ENCODE data around the gene SYT7. TPM values are rescaled to one million over a fixed set of nuclear protein-coding genes. Genes with fewer than 3 reads are reported as not detected.

SYT7 gene
- total RNA-seq, 4 donors from 2014 or later, result 1.6 to 2.9 (median 1.9) TPM

GRCh38 chr11:61514050-61514917, 66.6 kb downstream of the SYT7 start:
- intact Hi-C loops (cut with DNase I), result no loop called here
- Histone ChIP-seq H3K27me3 (peaks cover 0 to 88% (median 8%) of the 10 kb centered on the region in 4 donors), H3K4me3 (no peak overlapping the region), H3K9me3 (no peaks in the 10 kb centered on the region), H3K27ac (peak overlapping the region in 1 of 4 donors; percentile 6), H3K36me3 (no peaks in the 10 kb centered on the region), H3K4me1 (peaks cover 8 to 30% (median 16%) of the 10 kb centered on the region in 3 donors)
- WGBS, 2 donors, result 69 to 79% methylated on average over 4 to 5 of the region's 11 CpGs
- TF ChIP-seq POLR2A (IDR thresholded peaks at IDR 0.05) (no peak), CTCF (IDR thresholded peaks at IDR 0.05) (no peak)
- DNase-seq, result no peak

GRCh38 chr11:61513143-61513765, 67.6 kb downstream of the SYT7 start:
- no peak overlapping the region for H3K27ac ChIP-seq
- H3K4me1 ChIP-seq, result peaks cover 15 to 41% (median 25%) of the 10 kb centered on the region in 3 donors
- no peaks in the 10 kb centered on the region for H3K36me3 ChIP-seq
- WGBS, 2 donors, result 71 to 78% methylated on average over 5 to 8 of the region's 11 CpGs
- no peak for TF ChIP-seq POLR2A (IDR thresholded peaks at IDR 0.05)
- no peak for TF ChIP-seq CTCF (IDR thresholded peaks at IDR 0.05)
- peaks cover 0 to 91% (median 9%) of the 10 kb centered on the region in 4 donors for H3K27me3 ChIP-seq
- H3K4me3 ChIP-seq, result no peak overlapping the region
- intact Hi-C loops (cut with DNase I), result no loop called here
- DNase-seq, result no peak
- no peaks in the 10 kb centered on the region for H3K9me3 ChIP-seq

GRCh38 chr11:61512435-61512834, 68.4 kb downstream of the SYT7 start:
- 47 to 67% methylated on average over 3 of the region's 4 CpGs for WGBS, 2 donors
- no peak for TF ChIP-seq CTCF (IDR thresholded peaks at IDR 0.05)
- TF ChIP-seq POLR2A (IDR thresholded peaks at IDR 0.05), result no peak

GRCh38 chr11:61511383-61511782, 69.5 kb downstream of the SYT7 start:
- H3K4me1 ChIP-seq, result peaks cover 14 to 37% (median 22%) of the 10 kb centered on the region in 3 donors
- H3K27ac ChIP-seq, result peak overlapping the region in 1 of 4 donors; percentile 21
- H3K36me3 ChIP-seq, result no peaks in the 10 kb centered on the region
- intact Hi-C loops (cut with DNase I), result no loop called here
- peaks cover 0 to 91% (median 15%) of the 10 kb centered on the region in 4 donors for H3K27me3 ChIP-seq
- H3K4me3 ChIP-seq, result no peak overlapping the region
- H3K9me3 ChIP-seq, result no peaks in the 10 kb centered on the region
- DNase-seq, result no peak
- no peak for TF ChIP-seq POLR2A (IDR thresholded peaks at IDR 0.05)
- no peak for TF ChIP-seq CTCF (IDR thresholded peaks at IDR 0.05)
- WGBS, 2 donors, result 67 to 70% methylated on average over 3 of the region's 3 CpGs

More at GRCh38 chr11:61512435-61512834, 68.4 kb downstream of the SYT7 start:
- DNase-seq, result no peak
- H3K27me3 ChIP-seq, result peaks cover 0 to 91% (median 13%) of the 10 kb centered on the region in 4 donors
- H3K9me3 ChIP-seq, result no peaks in the 10 kb centered on the region
- H3K4me3 ChIP-seq, result no peak overlapping the region
- H3K27ac ChIP-seq, result no peak overlapping the region
- intact Hi-C loops (cut with DNase I), result no loop called here
- H3K4me1 ChIP-seq, result peaks cover 17 to 46% (median 28%) of the 10 kb centered on the region in 3 donors
- no peaks in the 10 kb centered on the region for H3K36me3 ChIP-seq

GRCh38 chr11:61510974-61511373, 69.9 kb downstream of the SYT7 start:
- Histone ChIP-seq H3K4me1 (peaks cover 14 to 34% (median 19%) of the 10 kb centered on the region in 3 donors), H3K9me3 (no peaks in the 10 kb centered on the region), H3K27ac (peak overlapping the region in 1 of 4 donors; percentile 39), H3K4me3 (no peak overlapping the region), H3K27me3 (peaks cover 0 to 91% (median 15%) of the 10 kb centered on the region in 4 donors), H3K36me3 (no peaks in the 10 kb centered on the region)
- intact Hi-C loops (cut with DNase I), result no loop called here
- DNase-seq, result no peak
- WGBS, 2 donors, result 73 to 80% methylated on average over 12 to 14 of the region's 14 CpGs
- TF ChIP-seq POLR2A (IDR thresholded peaks at IDR 0.05) (no peak), CTCF (IDR thresholded peaks at IDR 0.05) (no peak)
